GM19025 (cell line): ENCODE data around the gene OR51A2.
"Not testable (repeated sequence)": the region's sequence is repeated elsewhere in the genome, so short reads cannot be mapped to it uniquely, and the experiment has no call there.

ENCODE experiments used
- ATAC-seq: cut with Tn5 transposase; IDR thresholded peaks from one replicate; pipeline ENCODE4 v1.9.1; 2021; ENCODE audit warnings: mild to moderate bottlenecking, low read depth, moderate library complexity; ENCODE audit not compliant: unreplicated experiment

Gene OR51A2

GRCh38 chr11:4955613-4956012, at the start of gene OR51A2:
OR51A2 (minus strand) TSS chr11:4955713; CDS start chr11:4955713, 0 bp downstream.
- not testable (repeated sequence) for ATAC-seq

GRCh38 chr11:5004424-5005274, 49.1 kb upstream of the OR51A2 start:
- no peak for ATAC-seq

GRCh38 chr11:4994551-4994950, 39.0 kb upstream of the OR51A2 start, which contains the start of gene OR51L1:
OR51L1 (plus strand) TSS chr11:4994851; CDS start chr11:4998983, 4,132 bp downstream.
- ATAC-seq, result no peak

- no peak for ATAC-seq
Measured at GRCh38 chr11:4991060-4991459, 35.5 kb upstream of the OR51A2 start.

- no peak for ATAC-seq
Measured at GRCh38 chr11:4983841-4984240, 28.3 kb upstream of the OR51A2 start.

- no peak for ATAC-seq
Measured at GRCh38 chr11:4982678-4983077, 27.2 kb upstream of the OR51A2 start.

- ATAC-seq, result no peak
Measured at GRCh38 chr11:4979036-4979435, 23.5 kb upstream of the OR51A2 start.

- ATAC-seq, result no peak
Measured at GRCh38 chr11:4975436-4975835, 19.9 kb upstream of the OR51A2 start.

- no peak for ATAC-seq
Measured at GRCh38 chr11:4962816-4963215, 7.3 kb upstream of the OR51A2 start.

GRCh38 chr11:4960877-4961276, 5.4 kb upstream of the OR51A2 start:
- no peak for ATAC-seq

- no peak for ATAC-seq
Measured at GRCh38 chr11:4957396-4957795, 1.9 kb upstream of the OR51A2 start.

- ATAC-seq, result no peak
Measured at GRCh38 chr11:4947505-4947904, 8.0 kb downstream of the OR51A2 start, which contains the start of gene OR51A4. OR51A4 (minus strand) TSS chr11:4947605; CDS start chr11:4947100, 505 bp downstream.

- ATAC-seq, result no peak
Measured at GRCh38 chr11:4936745-4937144, 18.8 kb downstream of the OR51A2 start.

- ATAC-seq, result no peak
Measured at GRCh38 chr11:4932751-4933150, 22.8 kb downstream of the OR51A2 start.

GRCh38 chr11:4926608-4927007, 28.9 kb downstream of the OR51A2 start:
- no peak for ATAC-seq

- ATAC-seq, result no peak
Measured at GRCh38 chr11:4924239-4924638, 31.3 kb downstream of the OR51A2 start, which contains the start of gene OR51G1. OR51G1 (minus strand) TSS chr11:4924339; CDS start chr11:4924339, 0 bp downstream.

- ATAC-seq, result no peak
Measured at GRCh38 chr11:4922304-4922703, 33.2 kb downstream of the OR51A2 start.

GRCh38 chr11:4921796-4922195, 33.7 kb downstream of the OR51A2 start:
- no peak for ATAC-seq

GRCh38 chr11:4919250-4919649, 36.3 kb downstream of the OR51A2 start, which contains the start of gene OR51G2:
OR51G2 (minus strand) TSS chr11:4919350; CDS start chr11:4915663, 3,687 bp downstream.
- ATAC-seq, result no peak

- no peak for ATAC-seq
Measured at GRCh38 chr11:4916581-4916980, 38.9 kb downstream of the OR51A2 start.
